Measurements from ENCODE around the gene TPP1.
A peak's percentile ranks its signal among the peaks of the same experiment; 100 is the strongest.

Gene TPP1

GRCh38 chr11:6584528-6584927, 34.7 kb downstream of the TPP1 start:
- DNase-seq = no peak

GRCh38 chr11:6583584-6583983, 35.6 kb downstream of the TPP1 start:
- no peak for DNase-seq

DNA sequence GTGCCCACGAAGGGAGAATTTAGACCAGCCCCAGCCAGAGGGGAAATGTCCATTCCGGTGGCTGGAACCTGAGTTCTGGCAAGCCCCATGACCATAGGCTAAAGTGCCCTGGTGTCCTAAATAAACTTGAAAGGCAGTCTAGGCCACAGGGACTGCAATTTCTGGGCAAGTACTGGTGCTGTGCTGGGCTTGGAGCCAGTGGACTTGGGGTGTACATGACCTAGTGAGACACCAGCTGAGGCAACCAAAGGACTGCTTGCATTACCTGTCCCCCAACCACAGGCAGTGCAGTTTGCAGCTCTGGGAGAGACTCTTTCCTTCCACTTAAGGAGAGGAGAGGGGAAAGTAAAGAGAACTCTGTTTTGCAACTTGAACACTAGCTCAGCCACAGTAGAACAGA, 39.5 kb downstream of the TPP1 start:
- no peak for DNase-seq

DNA sequence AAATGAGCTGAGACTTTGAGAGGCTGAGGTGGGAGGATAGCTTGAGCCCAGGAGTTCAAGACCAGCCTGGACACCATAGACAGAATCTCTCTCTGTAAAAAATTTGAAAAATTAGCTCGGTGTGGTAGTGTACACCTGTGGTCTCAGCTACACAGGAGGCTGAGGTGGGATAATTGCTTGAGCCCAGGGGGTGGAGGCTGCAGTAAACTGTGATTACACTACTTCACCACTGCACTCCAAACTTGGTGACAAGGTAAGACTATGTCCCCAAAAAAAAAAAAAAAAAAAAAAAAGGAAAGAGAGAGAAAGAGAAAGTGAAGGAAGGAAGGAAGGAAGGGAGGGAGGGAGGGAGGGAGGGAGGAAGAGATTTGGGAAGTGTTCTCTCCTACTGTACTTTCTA, 41.1 kb downstream of the TPP1 start:
- no peak for DNase-seq

- DNase-seq = peak; percentile 33 to 67
Measured at GRCh38 chr11:6576471-6577373, 42.5 kb downstream of the TPP1 start.

DNA sequence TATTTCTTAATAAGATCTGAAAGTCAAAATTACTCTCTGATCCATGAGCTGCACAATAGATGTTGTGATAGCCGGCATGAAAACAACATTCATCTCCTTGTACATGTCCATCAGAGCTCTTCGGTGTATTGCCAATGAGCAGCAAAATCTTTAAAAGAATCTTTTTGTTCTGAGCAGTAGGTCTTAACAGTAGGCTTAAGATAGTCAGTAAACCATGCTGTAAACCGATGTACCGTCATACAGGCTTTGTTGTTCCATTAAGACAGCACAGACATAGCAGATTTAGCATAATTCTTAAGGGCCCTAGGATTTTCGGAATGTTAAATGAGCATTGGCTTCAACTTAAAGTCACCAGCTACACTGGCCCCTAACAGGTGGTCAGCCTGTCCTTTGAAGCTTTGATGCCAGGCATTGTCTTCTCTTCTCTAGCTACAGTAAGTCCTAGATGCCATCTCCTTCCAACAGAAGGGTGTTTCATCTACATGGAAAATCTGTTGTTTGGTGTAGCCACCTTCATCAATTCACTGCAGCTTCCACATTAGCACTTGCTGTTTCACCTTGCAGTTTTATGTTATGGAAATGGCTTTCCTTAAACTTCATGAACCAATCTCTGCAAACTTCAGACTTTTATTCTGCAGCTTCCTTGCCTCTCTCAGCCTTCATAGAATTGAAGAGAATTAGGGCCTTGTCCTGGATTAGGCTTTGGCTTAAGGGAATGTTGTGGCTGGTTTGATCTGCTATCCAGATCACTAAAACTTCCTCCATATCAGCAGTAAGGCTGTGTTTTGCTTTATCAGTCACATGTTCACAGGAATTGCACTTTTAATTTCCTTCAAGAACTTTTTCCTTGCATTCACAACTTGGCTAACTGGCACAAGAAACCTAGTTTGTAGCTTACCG, 44.2 kb downstream of the TPP1 start:
- DNase-seq = no peak

GRCh38 chr11:6572215-6572614, 47.0 kb downstream of the TPP1 start:
- DNase-seq = no peak

DNA sequence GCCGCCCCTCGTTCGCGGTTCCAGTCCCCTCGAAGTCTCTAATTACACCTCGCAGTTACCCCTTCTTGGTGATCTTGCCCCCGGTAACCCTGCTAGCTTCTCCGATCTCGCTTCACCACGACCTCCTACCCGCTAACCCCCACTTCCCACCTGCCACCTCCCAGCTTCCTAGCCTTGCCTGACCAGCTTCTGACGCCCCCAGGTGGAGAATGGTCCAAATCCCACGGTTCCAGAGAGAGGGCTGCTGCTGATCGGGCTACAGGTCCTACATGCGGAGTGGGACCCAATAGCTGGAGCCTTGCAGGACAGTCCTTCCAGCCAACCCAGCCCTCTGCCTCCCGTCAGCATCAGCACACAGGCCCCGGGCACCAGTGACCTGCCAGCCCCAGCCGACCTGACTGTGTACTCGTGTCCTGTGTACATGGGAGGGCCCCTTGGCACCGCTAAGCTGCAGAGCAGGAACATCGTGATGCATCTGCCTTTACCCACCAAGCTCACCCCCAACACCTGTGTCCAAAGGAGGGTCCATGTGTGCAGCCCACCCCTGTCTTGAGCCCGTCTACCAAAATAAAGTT, 47.7 kb downstream of the TPP1 start:
- no peak for DNase-seq

DNA sequence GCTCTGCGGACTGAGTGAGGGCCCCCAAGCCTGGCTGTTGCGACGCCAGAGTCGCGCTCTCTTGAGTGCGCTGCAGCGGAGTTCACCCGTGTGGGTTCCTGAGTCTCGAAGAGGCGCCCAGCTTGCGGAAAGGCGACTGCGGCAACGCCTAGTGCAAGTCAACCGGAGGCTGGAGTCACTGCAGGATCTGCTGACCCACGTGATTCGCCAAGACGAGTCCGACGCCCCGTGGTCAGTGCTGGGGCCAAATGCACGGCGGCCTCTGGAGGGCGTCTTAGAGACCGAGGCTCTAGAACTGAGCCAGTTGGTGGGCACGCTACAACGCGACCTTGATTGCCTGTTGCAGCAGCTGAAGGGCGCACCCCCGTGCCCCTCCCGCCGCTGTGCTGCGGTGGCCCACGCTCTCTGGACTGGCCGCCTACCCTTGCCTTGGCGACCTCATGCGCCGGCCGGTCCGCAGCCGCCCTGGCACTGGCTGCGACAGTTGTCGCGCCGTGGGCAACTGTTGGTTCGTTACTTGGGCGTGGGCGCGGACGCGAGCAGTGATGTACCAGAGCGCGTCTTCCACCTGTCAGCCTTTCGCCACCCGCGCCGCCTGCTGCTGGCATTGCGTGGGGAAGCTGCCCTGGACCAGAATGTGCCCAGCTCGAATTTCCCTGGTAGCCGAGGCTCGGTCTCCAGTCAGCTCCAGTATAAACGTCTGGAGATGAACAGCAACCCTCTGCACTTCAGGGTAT, 48.4 kb downstream of the TPP1 start:
- DNase-seq = no peak

DNA sequence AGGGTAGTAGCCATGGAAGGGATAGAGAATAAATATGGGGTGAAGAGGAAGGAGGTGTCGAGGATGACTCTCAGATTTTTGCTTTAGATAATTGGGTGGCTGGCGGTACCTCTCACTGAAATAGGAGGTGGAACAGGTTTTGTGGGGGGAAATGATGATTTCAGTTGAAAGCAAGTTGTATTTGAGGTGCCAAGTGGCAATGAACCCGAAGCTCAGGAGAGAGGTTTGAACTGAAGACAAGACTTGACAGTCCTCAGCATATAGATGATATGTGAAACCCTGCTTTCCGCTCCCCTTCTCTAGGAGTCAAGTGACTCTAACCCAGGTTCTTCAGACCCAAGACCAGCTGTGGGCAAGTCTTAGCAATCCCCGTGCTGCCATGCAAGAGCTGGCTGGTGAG, 49.5 kb downstream of the TPP1 start:
- DNase-seq = no peak

- no peak for DNase-seq
Measured at GRCh38 chr11:6568191-6568918, 50.9 kb downstream of the TPP1 start.

- no peak for DNase-seq
Measured at GRCh38 chr11:6567371-6567745, 51.9 kb downstream of the TPP1 start.

DNA sequence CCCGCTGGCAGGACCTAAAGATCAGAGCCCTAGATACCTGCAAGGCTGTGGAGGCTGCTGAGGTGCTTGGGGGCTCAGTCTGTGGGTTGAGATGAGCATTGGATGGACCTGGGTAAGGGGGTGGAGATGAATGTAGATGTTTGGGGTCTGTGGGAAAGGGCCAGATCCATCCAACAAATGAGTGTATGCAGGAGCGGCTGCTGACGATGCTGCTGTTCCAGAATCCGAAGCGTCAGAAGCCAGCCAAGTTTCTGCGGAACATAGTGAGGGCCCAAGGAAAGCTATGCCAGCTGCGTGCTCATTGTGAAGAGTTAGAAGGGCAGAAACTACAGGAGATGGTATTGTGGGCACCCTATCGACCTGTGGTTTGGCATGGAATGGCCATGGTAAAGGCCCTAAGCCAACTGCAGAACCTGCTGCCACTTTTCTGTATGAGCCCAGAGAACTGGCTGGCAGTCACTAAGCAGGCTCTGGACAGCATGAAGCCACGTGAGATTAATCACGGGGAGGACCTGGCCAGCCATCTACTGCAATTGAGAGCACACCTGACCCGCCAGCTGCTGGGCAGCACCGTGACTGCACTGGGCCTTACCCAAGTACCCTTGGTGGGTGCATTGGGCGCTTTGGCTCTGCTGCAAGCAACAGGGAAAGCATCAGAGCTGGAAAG, 52.4 kb downstream of the TPP1 start:
- DNase-seq = no peak

DNA sequence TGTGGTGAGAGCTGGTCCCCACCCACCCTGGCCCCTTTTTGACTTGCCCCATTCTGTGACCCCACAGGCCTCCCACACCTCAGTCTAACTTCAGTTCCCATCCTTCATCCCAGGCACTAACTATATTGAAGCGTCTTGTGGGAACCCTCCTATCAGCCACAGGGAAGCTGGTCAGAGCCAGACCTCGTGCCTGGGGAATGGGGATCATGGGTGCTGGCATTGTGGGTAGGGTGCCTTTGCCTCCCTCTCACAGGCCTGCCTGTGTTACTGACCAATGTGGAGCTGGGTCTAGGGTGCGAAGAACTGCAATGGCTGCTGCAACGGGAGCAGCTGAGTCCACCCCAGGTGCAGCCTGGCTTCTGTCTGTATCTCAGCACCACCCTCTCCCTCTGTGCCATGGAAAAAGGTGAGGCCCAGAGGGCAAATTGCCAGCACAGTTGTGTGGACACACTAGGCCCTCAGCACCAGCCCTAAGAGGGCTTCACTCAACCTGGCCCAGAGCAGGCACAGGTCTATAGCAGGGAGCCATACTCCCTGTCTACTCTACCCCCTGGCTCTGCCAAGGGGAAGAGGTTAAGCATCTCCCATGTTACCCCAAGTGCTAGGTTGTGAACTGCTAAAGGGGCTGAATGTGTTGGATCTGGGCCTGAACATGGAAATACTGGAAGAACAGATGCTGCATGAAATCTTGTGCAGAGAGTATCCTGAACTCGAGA, 53.1 kb downstream of the TPP1 start:
- DNase-seq = no peak

DNA sequence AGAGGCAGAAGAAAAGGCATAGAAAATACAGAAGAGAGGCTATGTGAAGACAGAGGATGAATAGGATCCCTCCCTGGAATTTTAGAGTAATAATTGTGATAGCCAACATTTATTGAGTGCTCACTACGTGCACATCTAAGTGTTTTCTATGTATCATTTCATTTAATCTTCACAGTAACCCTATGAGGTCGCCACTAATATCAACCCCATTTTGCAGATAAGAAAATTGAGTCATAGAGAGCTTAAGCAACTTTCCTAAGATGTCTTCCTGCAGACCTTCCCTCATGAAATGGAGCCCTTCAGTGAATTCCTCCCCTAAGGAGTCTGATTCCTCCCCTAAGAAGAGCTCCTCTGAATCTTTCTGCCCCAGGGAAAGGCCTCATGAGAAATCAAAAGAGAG, 53.9 kb downstream of the TPP1 start:
- DNase-seq = no peak

GRCh38 chr11:6563667-6564066, 55.6 kb downstream of the TPP1 start:
- DNase-seq = no peak

GRCh38 chr11:6563121-6563619, 56.1 kb downstream of the TPP1 start:
- DNase-seq = no peak

All from NCI-H524 (cell line).